H1 (cell line): ENCODE data around the gene GRIA4. TPM values are rescaled to one million over a fixed set of nuclear protein-coding genes. Genes with fewer than 3 reads are reported as not detected.

Experiments used
- CHD2 ChIP-seq: IDR thresholded peaks from 2 replicates; pipeline ENCODE4 v1.6.1; 2012; ENCODE audit warnings: low read length, improper control_type of control experiment
- SUZ12 ChIP-seq: fragments of 200-600 bp; sonication (generic); IDR thresholded peaks from 2 replicates; pipeline ENCODE4 v1.6.1; 2012; ENCODE audit warnings: mild to moderate bottlenecking, inconsistent platforms, low read length, moderate library complexity, mixed read lengths
- polyA plus RNA-seq, 7 experiments: library from polyadenylated mRNA; depleted of rRNA in 3 of 7; stranded (reverse) in 5 of 7; unstranded in 2 of 7; fragments of >200 nt in 5 of 7; fragments of 200-250 nt in 2 of 7; gene quantifications; 1 replicate in 5 of 7; 2 replicates in 1 of 7; 4 replicates in 1 of 7; pipeline versions ENCODE4 v1.2.1 to v1.2.3, GENCODE V29; 2011 to 2013; ENCODE audit warnings: missing spikeins in 2 of 7, mixed read lengths in 2 of 7
- total RNA-seq: library from RNA; stranded (reverse); fragmentation: NEBNext Ultra II Directional; extraction: Animal tissue kit (Norgen Biotek cat#: 25700); gene quantifications from 2 replicates; pipeline ENCODE4 v1.2.1, GENCODE V29; 2021
- TF ChIP-seq, protein P1 (sequence below): IDR thresholded peaks from 2 replicates; pipeline ENCODE4 v1.6.1; 2011; ENCODE audit warnings: low read length, improper control_type of control experiment
- TF ChIP-seq, protein P2 (sequence below): IDR thresholded peaks from 2 replicates; pipeline ENCODE4 v1.6.1; 2012; ENCODE audit warnings: inconsistent platforms

The GRIA4 gene
- total and polyA plus RNA-seq, 2 of the 8 experiments (the other 6 are each of a cell fraction or from before 2014, with no cell fraction given) = 12.5 to 21.8 TPM

DNA sequence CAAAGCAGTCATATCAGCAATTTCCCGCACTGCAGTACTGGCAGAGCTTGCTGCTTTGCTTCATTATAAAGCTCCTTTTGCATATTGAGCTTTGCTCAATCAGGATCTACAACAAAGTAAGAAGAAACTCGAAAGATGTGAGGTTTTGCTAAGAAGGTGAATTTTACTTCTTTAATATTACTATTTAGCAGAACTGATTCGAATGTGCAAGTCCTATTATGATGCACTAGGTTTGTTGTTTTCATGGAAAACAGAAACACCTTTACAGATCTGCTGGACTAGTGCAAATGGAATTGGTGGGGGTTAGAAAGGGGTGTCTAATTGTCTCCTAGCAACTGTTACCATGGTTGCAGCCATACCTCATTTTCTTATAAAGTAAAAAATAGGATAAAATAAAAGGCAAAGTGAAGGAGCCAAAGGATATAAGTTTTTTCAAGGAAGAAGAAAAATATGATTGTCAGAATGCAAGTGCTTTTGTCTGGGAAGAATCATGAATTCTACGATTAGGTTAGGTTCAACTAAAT is 259.0 kb downstream of the GRIA4 start (continued):
- TF ChIP-seq, protein P1, sequence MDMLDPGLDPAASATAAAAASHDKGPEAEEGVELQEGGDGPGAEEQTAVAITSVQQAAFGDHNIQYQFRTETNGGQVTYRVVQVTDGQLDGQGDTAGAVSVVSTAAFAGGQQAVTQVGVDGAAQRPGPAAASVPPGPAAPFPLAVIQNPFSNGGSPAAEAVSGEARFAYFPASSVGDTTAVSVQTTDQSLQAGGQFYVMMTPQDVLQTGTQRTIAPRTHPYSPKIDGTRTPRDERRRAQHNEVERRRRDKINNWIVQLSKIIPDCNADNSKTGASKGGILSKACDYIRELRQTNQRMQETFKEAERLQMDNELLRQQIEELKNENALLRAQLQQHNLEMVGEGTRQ = no peak
- no peak for TF ChIP-seq SUZ12
- no peak for TF ChIP-seq CHD2
- TF ChIP-seq, protein P2, sequence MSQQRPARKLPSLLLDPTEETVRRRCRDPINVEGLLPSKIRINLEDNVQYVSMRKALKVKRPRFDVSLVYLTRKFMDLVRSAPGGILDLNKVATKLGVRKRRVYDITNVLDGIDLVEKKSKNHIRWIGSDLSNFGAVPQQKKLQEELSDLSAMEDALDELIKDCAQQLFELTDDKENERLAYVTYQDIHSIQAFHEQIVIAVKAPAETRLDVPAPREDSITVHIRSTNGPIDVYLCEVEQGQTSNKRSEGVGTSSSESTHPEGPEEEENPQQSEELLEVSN = no peak
